PFSK-1 (cell line): ENCODE measurements around the gene SEPTIN1.

Experiments used
- FOXP2 ChIP-seq: optimal IDR thresholded peaks from 2 replicates; pipeline ENCODE3; 2011; ENCODE audit warnings: borderline replicate concordance, control low read depth, inconsistent platforms; ENCODE audit not compliant: insufficient read depth; ENCODE audit errors: extremely low read length, extremely low read depth
- POLR2AphosphoS5 ChIP-seq: IDR thresholded peaks from 2 replicates; pipeline ENCODE4 v1.6.1; 2012; ENCODE audit warnings: low read depth, mild to moderate bottlenecking, control low read depth, low read length, moderate library complexity
- REST ChIP-seq, 2 experiments: IDR thresholded peaks; 2 replicates each; pipeline versions ENCODE4 v1.6.1 to v1.8.0; 2011 to 2012; ENCODE audit warnings: low read depth in 2 of 2, low read length in 2 of 2, control low read depth in 1 of 2, inconsistent platforms in 1 of 2, mild to moderate bottlenecking in 1 of 2, moderate library complexity in 1 of 2; ENCODE audit not compliant: insufficient read depth in 1 of 2
- SIN3A ChIP-seq: IDR thresholded peaks from 2 replicates; pipeline ENCODE4 v1.6.1; 2012; ENCODE audit warnings: mild to moderate bottlenecking, low read length, moderate library complexity, borderline replicate concordance; ENCODE audit not compliant: insufficient read depth
- TAF1 ChIP-seq: IDR thresholded peaks from 2 replicates; pipeline ENCODE4 v1.6.1; 2012; ENCODE audit warnings: low read length, control low read depth, borderline replicate concordance; ENCODE audit not compliant: insufficient read depth

GRCh38 chr16:30372038-30372712 is 10.2 kb downstream of the SEPTIN1 start:
- no peak for TF ChIP-seq POLR2AphosphoS5
- TF ChIP-seq SIN3A, result no peak
- no peak for TF ChIP-seq REST (IDR thresholded peaks at IDR 0.05; ENCODE audit: insufficient read depth in 1 of 2, low read depth in 2 of 2, low read length in 2 of 2)
- no peak for TF ChIP-seq TAF1
- TF ChIP-seq FOXP2, result no peak
